ENCODE measurements around the gene KCNK16.
A peak's percentile ranks its signal among the peaks of the same experiment; 100 is the strongest.

KCNK16 gene

DNA sequence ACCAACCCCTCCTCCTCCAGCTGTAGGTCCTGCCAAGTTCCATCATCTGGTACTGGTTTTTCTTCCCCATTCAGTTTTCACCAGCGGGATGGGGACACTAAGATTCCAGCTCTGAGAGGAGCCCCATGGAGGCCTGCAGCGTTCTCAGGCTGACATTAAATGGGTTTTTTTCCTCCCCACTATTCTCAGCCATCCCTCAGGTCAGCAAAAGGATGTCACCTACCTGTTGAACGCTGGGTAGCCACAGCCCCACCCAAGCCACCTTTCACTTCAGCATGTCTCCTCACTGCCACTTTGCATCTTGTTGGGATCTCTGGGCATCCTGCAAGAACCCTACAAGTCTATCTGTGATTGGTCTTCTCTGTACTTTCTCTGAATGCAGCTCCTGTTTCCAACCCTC lies 15.0 kb downstream of the KCNK16 start:
- no peak overlapping the region for H3K27ac ChIP-seq
- TF ChIP-seq, protein P1, sequence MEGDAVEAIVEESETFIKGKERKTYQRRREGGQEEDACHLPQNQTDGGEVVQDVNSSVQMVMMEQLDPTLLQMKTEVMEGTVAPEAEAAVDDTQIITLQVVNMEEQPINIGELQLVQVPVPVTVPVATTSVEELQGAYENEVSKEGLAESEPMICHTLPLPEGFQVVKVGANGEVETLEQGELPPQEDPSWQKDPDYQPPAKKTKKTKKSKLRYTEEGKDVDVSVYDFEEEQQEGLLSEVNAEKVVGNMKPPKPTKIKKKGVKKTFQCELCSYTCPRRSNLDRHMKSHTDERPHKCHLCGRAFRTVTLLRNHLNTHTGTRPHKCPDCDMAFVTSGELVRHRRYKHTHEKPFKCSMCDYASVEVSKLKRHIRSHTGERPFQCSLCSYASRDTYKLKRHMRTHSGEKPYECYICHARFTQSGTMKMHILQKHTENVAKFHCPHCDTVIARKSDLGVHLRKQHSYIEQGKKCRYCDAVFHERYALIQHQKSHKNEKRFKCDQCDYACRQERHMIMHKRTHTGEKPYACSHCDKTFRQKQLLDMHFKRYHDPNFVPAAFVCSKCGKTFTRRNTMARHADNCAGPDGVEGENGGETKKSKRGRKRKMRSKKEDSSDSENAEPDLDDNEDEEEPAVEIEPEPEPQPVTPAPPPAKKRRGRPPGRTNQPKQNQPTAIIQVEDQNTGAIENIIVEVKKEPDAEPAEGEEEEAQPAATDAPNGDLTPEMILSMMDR (IDR thresholded peaks at IDR 0.05), result no peak
- no peak for TF ChIP-seq ZFX (IDR thresholded peaks at IDR 0.05; ENCODE audit: borderline replicate concordance)

DNA sequence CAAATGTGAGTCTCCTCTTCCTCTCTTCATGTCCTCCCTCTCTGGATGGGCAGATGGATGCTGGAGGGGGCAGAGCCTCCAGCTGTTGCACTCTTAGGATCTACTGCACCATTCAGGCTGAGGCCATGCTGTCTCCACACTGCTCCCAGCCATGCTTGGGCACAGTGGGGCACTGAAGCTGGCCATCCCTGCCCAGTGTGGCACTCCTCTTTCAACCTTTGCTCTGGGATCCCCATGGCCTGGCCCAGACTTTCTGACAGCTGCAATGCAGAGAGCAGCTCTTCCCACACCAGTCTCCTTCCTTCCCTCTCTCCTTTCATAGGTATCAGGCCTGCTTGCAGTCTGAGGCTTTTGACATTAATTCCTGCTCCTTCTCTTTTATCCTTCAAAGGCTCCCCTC lies 17.6 kb downstream of the KCNK16 start:
- H3K27ac ChIP-seq, result no peak overlapping the region
- no peak for TF ChIP-seq ZFX (IDR thresholded peaks at IDR 0.05; ENCODE audit: borderline replicate concordance)
- TF ChIP-seq, protein P1 (IDR thresholded peaks at IDR 0.05), result no peak

DNA sequence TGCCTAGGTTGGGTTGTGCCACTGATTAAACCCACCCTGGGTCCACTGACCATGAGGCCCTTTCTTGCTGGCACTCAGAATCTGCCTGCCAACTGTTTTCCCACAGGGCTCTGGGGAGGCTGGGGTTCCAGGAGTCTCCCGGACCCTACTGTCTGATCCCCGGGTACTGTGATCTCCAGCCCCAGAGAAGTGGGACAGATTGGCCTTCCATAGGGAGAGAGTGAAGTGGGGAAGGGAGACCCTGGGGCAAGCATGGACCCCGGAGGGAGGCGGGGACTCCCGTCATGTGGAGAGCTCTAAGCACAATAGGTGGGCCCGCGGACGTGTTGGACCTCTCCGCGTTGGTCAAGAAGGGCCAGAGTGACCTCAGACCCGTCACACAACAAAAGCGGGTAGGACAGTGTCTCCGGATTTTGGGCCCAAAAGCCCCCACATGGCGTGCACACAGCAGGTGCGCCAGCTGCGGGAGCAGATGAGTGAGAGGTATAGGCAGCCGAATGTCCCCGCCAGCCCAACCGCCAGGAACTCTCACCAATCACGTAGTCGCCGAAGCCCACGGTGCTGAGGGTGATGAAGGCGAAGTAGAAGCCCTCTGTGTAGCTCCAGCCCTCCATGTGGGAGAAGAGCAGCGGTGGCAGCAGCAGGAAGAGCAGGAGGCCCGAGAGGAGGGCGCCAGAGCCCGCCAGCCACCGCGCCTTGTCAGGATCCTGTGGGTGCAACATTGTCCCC lies 18.9 kb downstream of the KCNK16 start:
- no peak overlapping the region for H3K27ac ChIP-seq
- TF ChIP-seq, protein P1 (IDR thresholded peaks at IDR 0.05), result peak; percentile 50; the same call in 1 of the 2 replicates
- TF ChIP-seq ZFX (IDR thresholded peaks at IDR 0.05; ENCODE audit: borderline replicate concordance), result no peak

GRCh38 chr6:39302669-39303424 lies 19.7 kb downstream of the KCNK16 start:
- no peak overlapping the region for H3K27ac ChIP-seq
- TF ChIP-seq, protein P1 (IDR thresholded peaks at IDR 0.05), result peak; percentile 91
- TF ChIP-seq ZFX (IDR thresholded peaks at IDR 0.05; ENCODE audit: borderline replicate concordance), result no peak

DNA sequence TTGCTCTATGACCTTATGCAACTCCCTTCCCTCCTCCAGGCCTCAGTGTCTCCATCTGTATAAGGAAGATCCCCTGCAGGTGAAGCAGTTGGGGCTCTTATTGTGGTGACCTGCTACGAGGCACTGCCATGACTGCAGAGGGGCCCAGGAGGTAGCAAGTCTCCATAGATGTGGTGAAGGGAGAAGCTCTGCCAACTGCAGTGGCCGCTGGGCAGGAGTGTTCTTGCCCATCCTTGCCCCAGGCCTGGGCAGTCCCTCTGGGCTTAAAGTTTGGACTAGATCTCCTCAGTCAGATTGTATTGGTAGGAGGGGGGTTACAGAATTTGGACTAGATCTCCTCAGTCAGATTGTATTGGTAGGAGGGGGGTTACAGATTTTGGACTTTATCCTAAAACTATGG lies 20.5 kb downstream of the KCNK16 start:
- no peak overlapping the region for H3K27ac ChIP-seq
- TF ChIP-seq ZFX (IDR thresholded peaks at IDR 0.05; ENCODE audit: borderline replicate concordance), result no peak
- TF ChIP-seq, protein P1 (IDR thresholded peaks at IDR 0.05), result no peak

DNA sequence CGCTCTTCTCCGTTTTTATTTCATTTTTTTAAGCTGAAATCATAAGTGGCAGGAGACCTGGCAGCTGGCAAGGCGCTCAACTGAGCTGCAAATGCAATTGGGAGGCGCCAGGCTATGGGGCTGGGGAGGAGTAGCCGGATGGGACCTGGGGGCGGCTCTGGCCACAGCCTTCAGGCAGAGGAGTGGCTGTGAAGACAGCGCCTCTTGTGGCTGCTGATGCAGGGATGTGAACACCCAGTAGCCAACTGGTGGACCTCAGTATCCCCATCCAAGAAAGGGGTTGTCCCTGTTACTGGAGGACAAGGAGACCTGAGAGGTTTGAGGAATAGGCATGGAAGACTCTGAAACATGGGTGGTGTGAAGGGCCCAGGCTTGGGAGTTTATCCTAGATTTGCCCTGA lies 20.9 kb downstream of the KCNK16 start:
- no peak overlapping the region for H3K27ac ChIP-seq
- TF ChIP-seq ZFX (IDR thresholded peaks at IDR 0.05; ENCODE audit: borderline replicate concordance), result no peak
- TF ChIP-seq, protein P1 (IDR thresholded peaks at IDR 0.05), result peak; percentile 35

GRCh38 chr6:39300739-39301138 lies 21.8 kb downstream of the KCNK16 start:
- TF ChIP-seq ZFX (IDR thresholded peaks at IDR 0.05; ENCODE audit: borderline replicate concordance), result no peak
- TF ChIP-seq, protein P1 (IDR thresholded peaks at IDR 0.05), result no peak
- no peak overlapping the region for H3K27ac ChIP-seq

Measured in 22Rv1 (cell line).